ENCODE results near the gene SHC4. TPM values are rescaled to one million over a fixed set of nuclear protein-coding genes. Genes with fewer than 3 reads are reported as not detected.
A peak's percentile ranks its signal among the peaks of the same experiment; 100 is the strongest.

SHC4 gene
- polyA plus RNA-seq, 4 donors: 2.8 to 5.8 (median 3.7) TPM

DNA sequence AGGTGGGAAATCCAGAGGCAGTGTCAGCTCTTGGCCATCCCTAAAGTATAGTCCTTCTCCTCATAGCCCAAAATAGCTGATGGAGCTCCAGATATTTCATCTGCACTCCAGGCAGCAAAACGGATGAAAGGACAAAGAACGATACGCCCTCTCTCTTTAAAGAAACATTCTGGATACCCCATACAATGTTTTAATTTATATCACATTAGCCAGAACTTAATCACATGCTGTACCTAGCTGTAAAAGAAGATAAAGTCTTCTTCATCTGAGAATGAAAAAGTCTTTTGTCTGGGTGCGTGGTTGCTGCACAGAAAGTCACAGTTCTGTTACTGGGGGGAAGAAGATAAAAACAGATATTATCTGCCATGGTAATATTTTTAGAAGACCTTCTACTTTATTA lies 4.3 kb upstream of the SHC4 start:
- no peak for DNase-seq (ENCODE audit: low read depth in 4 of 4, low spot score in 3 of 4)

DNA sequence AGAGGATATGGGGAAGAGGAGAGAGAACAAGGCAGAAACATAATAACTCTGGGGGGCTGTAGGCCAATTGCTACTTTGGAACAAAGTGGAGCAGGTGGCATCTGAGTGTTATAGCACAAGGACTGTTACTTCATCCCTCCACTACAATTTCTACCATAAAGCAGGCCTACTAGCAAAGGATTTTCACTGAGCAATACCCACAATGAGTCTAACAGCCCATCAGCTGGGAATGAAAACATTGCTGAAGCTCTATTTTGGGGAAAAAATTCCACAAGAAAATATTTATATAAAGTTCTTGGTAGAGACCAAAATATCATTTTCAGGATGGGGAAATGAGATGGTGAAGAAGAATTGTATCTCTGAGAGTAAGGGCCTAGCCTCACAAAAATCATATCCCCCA lies 3.6 kb upstream of the SHC4 start:
- no peak for DNase-seq (ENCODE audit: low read depth in 4 of 4, low spot score in 3 of 4)

DNA sequence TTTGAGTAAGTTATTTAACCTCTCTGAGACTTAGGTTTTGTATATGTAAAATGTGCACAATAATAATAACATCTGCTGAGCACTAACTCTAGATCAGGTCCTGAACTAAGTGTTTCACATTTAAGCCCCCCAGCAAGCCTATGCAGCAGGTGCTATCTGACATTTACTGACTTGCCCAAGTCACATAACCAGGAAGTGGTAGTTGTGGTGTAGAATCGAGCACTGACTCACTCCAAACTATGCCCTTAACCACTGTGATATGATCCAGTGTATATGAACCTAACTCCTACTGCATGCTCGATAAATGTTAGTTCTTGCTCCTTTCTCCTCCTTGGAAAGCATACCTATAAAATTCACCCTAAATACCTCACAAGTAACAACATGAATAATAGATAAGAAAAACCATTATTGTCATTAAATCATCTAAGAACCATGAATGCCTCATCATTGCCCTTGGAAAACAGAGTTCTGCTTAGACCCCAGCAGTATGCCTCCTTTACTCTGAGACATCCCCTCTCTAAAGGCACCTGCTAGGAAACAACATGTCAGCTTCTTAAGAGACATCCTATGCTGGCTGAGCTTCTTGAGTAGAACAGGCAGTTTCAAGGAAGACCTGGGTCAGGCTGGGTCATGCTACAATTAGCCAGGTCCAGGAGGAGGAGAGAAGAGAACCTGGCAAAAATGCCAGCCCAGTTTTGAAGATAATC lies 3.0 kb upstream of the SHC4 start:
- DNase-seq (ENCODE audit: low read depth in 4 of 4, low spot score in 3 of 4): no peak

DNA sequence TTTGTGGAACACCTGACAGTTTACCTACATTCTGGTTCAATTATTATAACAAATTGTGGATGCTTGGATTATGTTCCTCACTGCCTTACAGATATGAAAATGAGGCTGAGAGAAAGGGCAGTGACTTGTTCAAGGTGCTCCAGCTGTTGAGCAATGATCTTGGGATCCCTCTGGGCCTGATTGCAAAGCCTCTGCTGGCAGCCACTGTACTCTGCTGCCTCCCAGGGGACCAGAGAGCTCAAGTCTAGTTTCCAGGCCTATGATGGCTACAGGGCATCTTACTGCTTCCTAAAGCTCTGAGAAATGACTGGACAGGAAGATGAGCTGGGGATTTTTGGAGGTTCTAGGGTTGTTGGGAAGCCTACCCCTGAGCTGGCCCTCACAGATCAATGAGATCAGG lies 2.3 kb upstream of the SHC4 start:
- no peak for DNase-seq (ENCODE audit: low read depth in 4 of 4, low spot score in 3 of 4)

DNA sequence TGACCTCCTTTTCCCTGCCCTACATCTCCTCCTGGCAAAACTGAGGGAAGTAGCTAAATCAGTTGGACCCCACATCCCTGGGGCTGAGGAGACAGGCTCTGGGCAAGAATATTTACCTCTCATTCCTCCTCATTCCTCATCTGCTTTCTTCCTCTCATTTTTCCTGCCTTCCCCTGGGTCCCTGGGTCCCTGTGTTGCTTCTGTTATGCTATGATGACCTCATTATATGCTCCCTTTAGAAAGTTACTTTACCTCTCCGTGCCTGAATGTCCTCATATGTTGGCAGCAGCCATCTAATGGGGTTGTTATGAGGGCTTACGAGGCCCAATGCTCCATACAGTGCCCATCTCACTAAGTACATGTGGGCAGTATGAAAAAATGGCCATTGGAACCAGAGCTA lies 1.2 kb upstream of the SHC4 start:
- no peak for DNase-seq (ENCODE audit: low read depth in 4 of 4, low spot score in 3 of 4)

DNA sequence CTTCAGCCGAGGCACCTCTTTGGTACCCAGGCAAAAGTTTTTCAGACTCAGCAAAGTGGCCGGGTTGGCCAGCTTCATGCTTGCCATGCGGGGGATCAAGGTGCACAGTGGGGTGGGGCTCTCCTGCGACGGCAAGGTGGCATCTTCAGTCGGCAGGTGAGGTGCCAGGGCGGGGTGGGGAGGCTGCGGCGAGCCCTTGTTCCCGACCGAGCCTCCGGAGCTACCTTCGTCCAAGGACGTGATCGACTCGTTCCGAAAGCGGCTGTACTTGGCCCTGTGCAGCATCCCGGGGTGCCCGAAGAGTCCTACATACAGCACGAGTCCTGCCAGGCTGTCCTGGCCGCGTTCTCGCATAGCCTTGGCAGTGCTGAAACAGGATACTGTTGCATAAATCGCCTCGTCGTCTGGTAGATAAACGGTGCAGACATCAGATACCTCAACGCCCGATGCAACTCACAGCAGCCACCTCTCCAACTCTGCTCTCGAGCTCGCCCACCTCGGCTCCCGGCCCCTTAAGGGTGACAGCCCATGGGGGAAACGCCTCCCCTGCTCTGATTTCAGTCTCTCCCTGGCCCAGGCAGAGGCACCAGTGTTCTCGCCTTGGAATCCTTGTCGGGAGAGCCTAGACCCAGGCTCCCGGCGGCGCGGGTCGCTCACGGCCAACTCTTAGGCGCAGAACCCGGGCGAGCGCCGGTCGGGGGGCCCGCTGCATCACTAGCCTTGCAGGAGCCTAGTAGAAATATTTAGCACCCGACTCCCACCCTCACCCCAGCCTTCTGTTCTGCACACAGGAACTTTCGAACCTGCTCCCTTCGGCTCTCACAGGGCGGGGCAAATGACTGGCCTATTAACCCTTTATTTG lies 826 bp downstream of the SHC4 start:
- peak in 1 of 4 donors; percentile 35 for DNase-seq (ENCODE audit: low read depth in 4 of 4, low spot score in 3 of 4)

DNA sequence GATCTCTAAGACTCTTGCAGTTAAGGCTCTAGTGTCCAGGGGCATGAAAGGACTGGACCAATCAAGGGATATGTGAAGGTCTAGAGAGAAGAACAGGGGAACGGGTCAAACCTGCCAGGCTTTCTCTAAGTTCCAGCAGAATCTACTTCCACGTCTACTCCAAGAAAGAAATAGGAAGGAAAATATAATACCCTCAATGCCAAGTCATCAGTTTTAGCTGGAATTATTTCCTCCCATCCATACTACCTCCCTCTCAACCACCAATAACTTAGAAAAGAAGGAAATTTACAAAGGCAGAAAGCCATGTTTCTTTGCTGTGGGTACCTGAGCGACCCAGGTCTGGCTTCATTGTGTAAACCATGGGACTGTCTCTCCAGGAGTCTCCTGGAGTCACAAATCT lies 7.8 kb downstream of the SHC4 start:
- DNase-seq (ENCODE audit: low read depth in 4 of 4, low spot score in 3 of 4): no peak

DNA sequence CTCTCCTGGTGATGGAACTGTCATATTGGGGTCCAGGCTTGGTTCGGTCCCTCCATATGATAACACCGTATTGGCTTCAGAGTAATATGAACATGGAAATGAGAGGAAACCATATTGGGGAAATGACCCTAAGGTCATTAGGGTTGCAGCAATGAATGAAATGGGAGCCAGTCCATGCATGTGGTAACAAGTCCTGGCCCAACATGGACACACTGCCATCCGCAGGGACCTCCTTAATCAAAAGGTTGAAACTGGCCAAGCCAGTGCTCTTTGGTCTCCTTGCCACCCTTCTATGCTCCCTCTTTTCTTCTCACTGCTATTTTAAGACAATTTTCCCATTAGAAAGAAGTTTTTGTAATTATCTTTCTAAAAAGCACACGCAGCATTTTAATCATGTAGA lies 8.3 kb downstream of the SHC4 start:
- DNase-seq (ENCODE audit: low read depth in 4 of 4, low spot score in 3 of 4): no peak

DNA sequence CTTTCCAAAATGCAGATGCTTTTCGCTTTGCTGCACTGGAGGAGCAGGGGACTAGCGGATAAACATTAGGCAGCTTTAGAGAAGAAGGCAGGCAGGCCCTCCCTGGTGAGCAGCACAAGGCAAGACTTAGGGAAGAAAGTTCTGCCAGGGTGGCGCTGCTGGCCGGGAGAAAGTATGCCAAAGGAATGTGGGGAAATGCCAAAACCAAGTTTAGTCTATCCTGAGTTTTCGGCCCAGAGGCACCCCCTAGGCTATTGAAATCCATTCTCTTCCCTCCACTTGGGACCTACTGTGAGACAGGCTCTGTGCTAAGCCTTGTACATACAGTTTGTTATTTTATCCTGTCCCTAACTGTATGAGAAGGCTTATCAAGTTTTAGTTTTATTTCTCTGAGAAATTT lies 9.2 kb downstream of the SHC4 start:
- DNase-seq (ENCODE audit: low read depth in 4 of 4, low spot score in 3 of 4): no peak

DNA sequence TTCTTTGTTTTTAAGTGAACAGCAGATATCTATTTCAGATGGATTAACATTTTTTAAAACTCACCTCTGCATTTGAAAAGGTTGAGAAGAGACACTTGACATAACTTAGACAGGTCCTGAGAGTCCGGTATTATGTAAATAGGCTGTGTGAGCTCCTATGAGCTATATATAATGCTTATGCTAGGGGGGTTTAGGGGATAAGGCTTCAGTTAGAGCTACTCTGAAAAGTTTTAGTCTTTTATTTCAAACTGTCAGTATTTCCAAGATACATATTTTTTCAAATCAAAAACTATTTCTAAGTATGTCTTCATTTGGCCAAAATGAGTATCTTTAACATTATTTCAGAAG lies 16.9 kb downstream of the SHC4 start:
- DNase-seq (ENCODE audit: low read depth in 4 of 4, low spot score in 3 of 4): no peak

DNA sequence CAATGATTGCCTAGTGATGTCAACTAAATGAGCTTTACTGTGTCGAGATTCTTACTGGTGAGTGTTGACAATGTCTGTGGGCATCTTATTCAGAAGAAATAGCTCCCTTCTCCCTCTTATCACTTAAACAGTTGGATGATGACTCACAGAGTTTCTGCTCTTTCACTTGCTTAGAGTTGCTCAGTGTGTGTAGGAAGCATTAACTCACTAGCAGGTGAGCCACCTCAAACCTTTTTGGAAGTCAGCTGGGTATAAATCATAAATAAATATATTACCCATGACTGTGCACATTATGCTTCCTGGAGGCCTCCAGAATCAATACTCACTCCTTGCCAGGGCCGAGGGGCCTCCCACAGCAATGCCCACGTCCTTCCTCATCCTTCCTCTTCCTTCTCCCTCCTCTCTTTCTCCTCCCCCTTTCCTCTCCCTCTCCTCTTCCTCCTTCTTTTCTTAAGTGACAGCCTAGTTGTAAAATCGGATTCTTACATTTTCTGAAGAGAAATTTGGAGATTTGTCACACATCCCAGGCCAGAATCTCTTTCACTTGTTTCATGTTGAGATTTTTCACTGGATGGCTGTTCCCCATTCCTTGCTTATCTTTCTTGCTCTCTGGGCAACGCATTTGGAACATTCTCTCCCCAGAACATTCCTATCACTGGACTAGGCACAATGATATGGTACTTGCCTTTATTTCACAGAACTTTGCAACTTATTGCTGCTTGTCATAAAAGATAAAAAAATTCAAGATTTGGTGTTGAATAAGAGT lies 17.5 kb downstream of the SHC4 start:
- DNase-seq (ENCODE audit: low read depth in 4 of 4, low spot score in 3 of 4): no peak

DNA sequence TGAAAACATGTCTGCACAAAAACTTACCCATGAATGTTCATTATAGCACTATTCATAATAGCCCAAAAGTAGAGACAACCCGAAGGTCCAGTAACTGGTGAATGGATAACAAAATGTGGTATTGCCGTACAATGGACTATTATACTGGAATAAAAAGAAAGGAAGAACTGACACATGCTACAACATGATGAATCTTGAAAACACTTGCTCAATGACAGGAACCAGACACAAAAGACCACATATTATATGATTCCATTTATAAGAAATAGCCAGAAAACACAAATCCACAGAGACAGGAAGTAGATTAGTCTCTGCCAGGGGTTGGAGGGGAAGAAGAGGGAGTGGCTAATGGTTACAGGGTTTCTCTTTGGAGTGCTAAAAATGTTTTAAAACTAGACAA lies 18.3 kb downstream of the SHC4 start:
- DNase-seq (ENCODE audit: low read depth in 4 of 4, low spot score in 3 of 4): no peak

DNA sequence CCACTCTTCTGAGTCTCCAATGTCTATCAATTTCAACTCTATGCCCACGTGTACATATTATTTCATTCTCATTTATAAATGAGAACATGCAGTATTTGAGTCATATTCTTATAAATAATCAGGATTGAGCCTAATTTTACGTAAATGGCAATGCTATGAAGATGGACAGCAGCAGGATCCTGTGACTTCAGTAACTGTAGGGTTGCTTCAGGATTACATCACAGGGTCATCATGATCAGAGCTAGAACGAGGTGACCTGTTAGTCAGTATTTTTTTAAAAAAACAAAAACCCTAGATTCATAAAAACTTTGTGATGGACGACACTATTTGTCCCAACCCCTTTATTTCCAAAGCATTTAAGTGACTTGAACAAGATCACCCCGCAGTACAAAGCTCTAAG lies 21.8 kb downstream of the SHC4 start:
- DNase-seq (ENCODE audit: low read depth in 4 of 4, low spot score in 3 of 4): no peak

DNA sequence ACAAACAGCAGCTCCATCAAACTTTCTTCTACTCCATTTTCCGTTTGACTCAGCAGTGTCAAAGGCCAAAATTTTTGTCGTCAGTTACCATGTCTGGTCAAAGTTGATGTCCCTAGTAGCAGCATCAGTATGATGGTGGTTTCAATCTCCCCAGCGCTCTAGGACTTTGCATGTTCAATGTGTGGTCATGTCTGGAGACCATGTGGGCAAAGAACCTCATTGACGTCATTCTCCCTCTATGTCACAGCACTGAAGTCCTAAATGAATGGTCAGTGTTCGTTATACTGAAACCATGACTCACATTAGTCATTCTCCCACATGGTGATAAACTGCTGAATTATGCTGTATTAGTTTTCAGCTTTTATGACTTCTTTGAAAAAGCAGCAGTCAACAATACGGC lies 23.2 kb downstream of the SHC4 start:
- DNase-seq (ENCODE audit: low read depth in 4 of 4, low spot score in 3 of 4): no peak

DNA sequence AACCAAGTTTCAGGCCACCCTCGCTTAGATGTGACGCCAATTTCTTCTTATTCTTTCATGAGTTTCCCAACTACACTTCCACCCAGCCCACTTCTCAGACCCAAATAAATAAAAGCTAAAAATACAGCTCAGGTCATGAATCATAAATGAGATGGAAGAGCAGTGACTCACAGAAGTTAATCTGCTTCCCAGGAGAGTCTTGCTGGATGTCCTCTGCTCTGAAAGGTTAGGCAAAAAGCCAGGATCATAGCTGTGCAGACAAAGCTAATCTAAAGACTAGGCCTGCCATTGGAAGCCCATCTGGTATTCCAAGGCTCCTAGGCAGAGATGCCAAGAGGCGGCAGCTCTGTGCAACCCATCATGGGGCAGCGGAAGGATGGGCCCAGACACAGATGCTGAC lies 24.1 kb downstream of the SHC4 start:
- no peak for DNase-seq (ENCODE audit: low read depth in 4 of 4, low spot score in 3 of 4)

DNA sequence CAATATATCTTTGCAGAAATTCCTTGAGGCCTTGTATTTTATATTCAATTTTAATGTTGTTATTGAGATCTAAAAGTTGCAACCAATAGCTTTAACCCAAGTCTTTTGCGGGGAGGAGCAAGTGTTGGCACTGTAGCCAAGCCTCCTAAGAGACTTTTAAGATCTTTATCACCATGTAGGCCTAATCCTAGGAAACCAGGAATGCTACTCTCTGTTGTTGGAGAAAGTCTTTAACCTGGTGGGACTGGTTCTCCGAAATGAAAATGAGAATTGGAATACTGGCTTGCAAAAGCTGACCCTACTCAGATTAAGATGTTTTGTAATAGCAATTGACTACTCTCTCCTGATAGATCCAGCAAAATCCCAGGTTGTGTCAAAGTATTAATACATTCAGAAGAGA lies 25.8 kb downstream of the SHC4 start:
- no peak for DNase-seq (ENCODE audit: low read depth in 4 of 4, low spot score in 3 of 4)

DNA sequence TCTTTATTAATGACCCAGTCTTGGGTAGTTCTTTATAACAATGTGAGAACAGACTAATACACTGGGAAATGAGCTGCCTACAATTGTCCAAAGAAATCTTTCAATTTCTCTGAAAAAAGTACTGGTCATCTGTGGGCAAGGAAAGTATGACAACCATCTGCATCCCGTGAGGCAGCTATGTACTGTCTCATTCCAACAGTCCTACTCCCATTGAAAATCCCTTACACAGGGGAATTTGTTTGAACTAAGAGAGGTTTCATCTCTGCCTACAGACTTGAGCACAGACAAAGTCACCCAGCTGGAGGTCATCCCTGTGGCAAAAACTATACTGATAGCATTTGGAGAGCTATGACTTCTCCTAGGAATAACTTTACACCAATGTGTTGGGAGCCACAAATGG lies 27.1 kb downstream of the SHC4 start:
- no peak for DNase-seq (ENCODE audit: low read depth in 4 of 4, low spot score in 3 of 4)

DNA sequence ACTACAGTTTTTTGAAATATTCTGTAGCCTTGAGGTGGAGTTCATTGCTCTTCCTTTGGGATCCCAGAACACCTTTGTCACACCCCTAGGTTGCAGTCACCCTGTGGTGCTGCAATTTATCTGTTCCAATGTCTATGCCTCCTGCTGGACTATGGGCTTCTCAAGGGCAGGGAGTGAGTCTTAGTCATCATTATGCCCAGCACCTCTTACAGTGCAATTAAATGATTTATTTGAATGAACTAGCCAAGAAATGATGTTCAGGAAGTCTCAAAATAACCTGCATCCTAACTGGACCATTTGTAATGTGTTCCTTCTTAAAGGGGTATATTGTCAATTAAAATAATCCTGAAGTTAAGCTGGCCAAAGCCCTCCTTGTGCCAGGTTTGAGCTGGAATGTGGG lies 28.5 kb downstream of the SHC4 start:
- DNase-seq (ENCODE audit: low read depth in 4 of 4, low spot score in 3 of 4): no peak

DNA sequence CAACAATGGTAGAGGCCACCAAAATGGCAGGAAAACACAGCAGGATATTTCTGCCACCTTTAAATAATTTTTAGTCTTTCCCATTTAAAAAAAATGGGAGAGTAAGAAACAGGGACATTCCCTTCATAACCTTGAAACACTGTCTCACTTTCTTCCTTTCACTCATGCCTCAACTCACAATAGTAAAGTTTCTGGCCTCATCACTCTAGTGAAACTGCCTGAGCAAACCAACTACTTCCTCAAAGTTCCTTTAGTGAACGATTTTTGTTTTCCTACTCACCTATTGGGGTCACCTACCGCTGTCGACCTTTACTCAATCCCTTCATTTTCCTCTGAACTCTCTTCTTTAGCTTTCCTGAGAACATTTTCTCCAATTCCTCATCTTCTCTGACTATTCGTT lies 33.0 kb downstream of the SHC4 start:
- no peak for DNase-seq (ENCODE audit: low read depth in 4 of 4, low spot score in 3 of 4)

DNA sequence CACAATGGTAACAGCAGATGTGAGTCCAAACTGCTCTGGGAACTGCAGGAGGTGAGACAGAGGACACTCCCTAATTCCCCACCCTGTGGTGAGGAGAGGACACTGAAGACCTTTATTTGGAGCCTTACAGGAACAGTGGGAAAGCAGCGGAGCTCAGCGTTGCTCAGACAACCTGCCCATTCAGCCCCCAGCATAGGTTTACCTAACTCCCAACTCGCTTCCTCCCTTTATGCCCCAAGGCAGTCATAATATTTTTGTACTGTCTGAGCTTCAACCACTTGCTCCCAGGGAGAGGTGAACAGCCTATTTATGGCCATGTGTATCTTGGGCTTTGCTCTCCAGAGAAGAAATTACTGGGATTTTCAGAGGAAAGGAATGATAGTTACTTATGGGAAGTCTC lies 34.1 kb downstream of the SHC4 start:
- no peak for DNase-seq (ENCODE audit: low read depth in 4 of 4, low spot score in 3 of 4)

DNA sequence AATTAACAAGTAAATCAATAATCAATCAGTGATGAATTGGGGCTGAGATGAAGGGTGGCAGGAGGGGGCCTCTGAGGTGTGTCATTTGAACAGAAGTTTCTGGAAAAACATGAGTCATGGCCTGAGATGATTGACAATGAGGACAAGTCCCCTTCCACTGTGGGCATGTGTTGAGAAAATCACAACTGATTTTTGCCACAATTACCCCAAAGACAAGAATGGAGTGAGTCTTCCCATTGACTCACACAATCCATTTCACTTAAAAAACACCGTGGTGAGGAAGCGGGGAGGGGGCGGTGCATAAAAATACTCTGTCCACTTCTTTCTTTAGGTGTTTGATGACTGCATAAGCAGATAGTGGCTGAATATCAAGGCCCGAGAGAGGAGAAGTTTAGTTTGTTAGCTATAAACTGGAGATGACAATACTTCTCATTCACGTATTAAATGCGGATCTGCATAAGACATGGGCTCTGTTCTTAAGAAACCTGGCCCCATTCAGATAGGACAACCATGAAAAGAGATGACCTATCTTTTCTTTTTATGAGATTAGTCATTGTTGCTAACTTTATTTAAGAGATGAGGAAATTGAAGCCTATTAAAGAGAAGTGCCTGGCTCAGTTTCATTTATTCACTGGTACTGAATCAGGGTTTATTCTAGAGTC lies 34.7 kb downstream of the SHC4 start:
- DNase-seq (ENCODE audit: low read depth in 4 of 4, low spot score in 3 of 4): no peak
